GM18861 (cell line): Measurements from ENCODE around the gene NPR3.
"Not testable (repeated sequence)": the region's sequence is repeated elsewhere in the genome, so short reads cannot be mapped to it uniquely, and the experiment has no call there.

ENCODE experiments used
- ATAC-seq: cut with Tn5 transposase; IDR thresholded peaks from one replicate; pipeline ENCODE4 v1.9.1; 2021; ENCODE audit not compliant: unreplicated experiment

NPR3 gene

GRCh38 chr5:32760091-32760509 is 49.0 kb downstream of the NPR3 start:
- no peak for ATAC-seq

GRCh38 chr5:32765266-32765665 is 54.1 kb downstream of the NPR3 start:
- ATAC-seq: no peak

DNA sequence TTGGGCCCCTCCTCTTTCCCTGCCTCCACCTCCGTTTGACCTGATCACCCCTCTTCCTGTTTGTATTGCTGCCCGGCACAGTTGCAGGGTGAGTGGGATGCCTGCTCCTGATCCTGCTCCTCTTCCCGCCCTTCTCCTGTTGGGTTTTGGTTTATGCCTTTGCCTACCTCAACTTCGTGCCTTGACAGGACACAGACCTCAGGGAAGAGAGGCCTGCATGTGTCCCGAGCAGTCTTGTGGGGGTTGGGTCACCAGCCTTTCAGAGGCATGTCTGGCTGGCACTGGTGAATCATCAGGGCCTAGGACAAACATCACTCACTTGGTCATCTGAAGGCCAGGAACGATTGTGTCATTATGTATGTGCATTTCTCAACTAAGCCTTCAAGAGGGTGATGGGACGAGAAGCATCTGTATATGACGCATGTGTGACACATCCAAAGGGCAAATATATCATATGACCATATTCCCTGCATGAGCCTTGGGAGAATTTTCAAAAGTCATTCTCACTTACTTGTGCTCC is 56.9 kb downstream of the NPR3 start:
- ATAC-seq: no peak

- no peak for ATAC-seq
Measured at GRCh38 chr5:32769711-32770110, 58.6 kb downstream of the NPR3 start.

DNA sequence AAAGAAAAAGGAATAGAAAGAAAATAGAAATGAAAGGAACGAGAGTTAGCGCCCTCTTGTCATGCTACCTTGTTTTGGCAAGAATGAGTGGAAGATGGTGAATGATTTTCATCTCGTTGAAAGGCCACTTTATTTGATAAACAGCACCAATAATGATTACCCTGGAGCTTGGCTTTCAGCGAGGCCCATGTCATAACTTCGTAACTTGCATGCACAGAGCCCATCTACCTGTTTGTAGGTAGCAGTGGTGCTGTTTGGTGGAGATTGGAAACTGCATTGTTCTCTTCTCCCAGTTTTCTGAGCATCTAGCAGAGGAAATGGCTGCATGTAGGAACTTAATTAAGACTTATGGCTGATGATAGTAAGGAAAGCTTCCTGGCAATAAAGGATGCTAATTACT is 59.3 kb downstream of the NPR3 start:
- no peak for ATAC-seq

DNA sequence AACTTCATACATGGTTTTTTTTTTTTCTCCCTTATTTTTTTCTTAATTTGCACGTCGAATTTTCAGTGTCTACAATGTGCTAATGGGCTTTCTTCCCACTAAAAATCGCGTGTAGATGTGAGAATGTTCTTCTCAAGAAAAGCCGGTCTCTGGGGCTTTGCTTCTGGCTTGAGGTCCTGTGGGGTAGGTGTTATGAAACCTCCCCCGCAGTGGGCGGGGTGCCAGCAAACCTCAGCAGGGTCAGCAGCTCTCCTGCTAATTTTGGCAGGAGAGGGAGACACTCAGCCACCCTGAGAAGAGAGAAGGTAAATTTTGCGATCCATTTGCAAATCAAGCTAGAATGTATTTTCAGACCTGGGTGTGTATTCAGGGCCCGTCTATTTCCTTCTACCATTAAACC is 59.9 kb downstream of the NPR3 start:
- no peak for ATAC-seq

DNA sequence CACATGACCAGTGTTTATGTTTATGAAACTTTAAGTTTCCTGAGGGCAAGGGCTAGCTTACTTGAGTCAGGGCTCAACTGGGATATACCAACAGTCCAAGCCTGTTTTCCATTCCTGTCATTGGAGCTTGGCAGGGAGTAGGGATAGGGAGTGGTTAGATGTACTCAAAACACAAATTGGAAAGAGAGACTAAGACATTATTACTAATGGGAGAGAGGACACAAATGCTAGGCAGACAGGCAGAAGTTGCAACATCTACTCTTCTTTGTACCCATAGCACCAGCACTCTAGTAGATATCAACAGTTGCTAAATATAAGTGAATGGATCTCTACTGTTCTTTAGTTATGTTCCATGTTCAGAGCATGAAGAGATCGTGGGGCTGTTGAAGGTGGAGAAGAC is 62.8 kb downstream of the NPR3 start:
- no peak for ATAC-seq

DNA sequence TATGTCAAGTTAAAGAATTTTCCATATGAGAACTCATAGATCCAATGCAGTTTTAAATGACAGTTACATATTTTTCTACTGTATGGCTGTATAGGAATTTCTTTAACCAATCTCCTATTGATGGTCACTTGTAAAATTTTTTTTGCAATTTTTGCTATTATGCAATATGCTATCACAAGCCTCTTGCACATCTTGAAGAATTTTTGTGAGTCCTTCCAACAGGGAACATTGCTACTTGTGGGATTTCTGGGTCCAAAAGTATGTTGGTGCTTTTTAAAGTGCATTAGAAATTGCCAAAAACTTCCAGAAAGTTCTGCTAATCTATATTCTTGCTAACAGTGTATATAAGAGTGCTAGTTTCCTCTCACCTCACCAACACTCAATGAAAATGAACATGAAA is 65.1 kb downstream of the NPR3 start:
- ATAC-seq: no peak

- peak; percentile 97 for ATAC-seq
Measured at GRCh38 chr5:32777222-32777621, 66.1 kb downstream of the NPR3 start.

GRCh38 chr5:32777733-32778132 is 66.6 kb downstream of the NPR3 start:
- ATAC-seq: no peak

DNA sequence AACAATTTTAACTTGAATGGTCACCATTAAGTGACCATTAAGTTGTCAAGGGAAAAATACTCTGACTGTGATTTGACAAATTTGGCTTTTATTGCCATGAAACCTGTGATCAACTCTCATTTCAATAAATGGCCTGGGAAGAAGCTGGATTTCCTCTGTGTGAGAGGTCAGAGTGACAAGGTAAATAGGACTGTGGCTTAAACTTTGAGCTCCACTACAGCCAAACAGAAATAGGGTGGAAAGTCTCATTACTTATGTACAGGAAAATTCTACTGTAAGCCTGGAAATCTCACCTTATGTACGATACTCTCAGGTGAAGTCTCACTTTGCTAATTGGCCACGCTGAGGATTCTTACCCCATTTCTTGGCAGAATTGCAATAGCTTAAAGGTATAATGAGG is 67.3 kb downstream of the NPR3 start:
- ATAC-seq: no peak

GRCh38 chr5:32779754-32780415 is 68.8 kb downstream of the NPR3 start:
- ATAC-seq: no peak

GRCh38 chr5:32780508-32780919 is 69.4 kb downstream of the NPR3 start:
- no peak for ATAC-seq

- ATAC-seq: no peak
Measured at GRCh38 chr5:32783661-32784060, 72.5 kb downstream of the NPR3 start.

DNA sequence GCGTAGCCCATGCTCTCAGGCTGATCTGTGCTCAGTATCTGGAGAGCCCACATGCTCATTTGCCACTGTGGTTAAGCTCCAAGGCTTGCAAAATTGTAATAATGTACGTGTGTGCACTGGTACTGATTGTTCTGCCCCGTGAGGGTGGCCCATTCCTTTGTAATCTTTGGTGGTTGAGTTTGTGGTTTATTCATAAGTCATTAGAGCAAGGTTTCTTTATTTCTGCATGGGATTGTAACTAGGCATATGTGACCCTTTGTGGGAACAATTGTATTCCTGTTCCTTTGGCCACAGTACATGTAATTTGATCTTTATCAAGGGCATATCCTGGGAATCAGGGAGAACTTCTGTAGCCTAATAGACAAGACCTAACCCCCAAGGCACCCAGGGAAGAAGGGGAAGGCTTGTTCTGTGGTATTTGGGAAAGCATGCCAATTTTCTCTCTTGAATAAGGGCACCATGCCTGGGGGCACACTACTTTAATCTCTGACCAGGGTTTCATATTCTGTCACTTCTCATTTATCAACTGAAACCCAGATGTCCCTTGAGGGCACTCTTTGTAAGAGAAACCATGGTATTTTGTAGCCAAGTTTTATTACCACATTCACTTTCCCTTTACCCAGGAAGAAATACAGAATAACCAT is 74.6 kb downstream of the NPR3 start:
- ATAC-seq: peak; percentile 74

DNA sequence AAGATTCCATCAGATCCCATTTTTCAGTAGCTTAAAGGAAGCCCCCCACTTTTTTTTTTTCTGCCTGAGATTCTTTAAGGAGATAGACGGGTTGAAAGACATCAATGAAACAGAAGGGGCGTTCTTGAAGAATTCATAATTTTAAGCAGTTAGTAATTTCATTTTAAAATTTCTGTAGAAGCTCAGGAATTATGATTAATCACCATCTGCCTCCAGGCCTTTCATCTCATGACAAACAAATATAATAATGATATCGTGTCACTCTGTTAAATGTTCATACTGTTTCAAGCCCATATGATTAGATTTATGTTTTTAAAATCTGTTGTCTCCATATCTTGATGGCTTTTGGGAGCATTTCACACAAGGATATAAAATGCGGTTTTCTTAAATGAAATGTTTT is 75.2 kb downstream of the NPR3 start:
- ATAC-seq: no peak

GRCh38 chr5:32790411-32790951 is 79.4 kb downstream of the NPR3 start:
- no peak for ATAC-seq

DNA sequence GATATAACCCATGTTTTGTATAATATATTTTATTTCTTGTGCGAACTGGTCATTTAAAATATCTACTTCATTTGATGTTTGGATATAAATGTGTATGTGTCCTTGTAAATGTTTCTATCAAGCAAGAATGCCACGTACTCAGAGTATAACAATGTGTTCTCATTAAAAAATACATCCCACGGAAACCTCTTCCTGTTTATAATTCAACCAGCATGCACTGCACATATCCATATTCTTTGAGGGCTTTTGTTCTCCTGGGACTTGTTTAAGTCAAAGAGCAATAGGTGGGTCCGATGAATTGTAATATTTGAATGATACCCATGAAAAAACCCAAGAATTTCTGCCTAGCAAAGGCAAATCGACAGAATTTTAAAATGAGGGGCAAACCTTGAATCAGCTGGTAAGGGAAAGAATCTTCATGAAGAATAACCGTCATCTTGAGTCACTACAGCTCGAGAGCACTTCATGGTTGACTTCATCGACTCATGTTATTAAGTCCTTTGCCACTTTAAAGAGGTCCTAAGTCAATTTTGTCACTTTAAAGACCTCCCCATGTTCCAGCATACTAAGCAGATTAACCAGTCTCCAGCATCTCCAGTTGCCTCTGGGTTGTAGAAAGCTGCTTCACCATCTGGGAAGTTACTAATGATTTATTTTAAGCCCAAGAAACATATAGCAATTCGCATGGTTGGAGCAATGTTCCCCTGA is 80.6 kb downstream of the NPR3 start:
- ATAC-seq: no peak

GRCh38 chr5:32794086-32794485 is 83.0 kb downstream of the NPR3 start:
- no peak for ATAC-seq

DNA sequence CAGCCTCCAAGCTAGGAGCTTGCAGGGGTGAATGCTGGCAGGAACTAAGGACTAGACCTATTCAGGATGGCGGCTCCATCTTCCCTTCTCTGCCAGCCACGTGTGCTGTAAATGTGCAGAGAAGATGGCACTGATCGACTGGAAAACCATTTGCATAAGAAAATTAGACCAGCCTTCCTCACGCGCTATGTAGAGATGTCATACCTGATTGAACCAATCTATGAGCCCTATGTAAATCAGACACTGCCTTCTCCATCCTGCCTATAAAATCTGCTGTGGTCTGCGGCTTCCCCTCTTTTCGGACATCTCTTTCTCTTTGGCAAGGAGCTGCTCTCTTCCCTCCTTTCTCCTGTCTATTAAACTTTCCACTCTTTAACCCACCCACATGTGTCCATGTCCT is 91.6 kb downstream of the NPR3 start:
- no peak for ATAC-seq

DNA sequence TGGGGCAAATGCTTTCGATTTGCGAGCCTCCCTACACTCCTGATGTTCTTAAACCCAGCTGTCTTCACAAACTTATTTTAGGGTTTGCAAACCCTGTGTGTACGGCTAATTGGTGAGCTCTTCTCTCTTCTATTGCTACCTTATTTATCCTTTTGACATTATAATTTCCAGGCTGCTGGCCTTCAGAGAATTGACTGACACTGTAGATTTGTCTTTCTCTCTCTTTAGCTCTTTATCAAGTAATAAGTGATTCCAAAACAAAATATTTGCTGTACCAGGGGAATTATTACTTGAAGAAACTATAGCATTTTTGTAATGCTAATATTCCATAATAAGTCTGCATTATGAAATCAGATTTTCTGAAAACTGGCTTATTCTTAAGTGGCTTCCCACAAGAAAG is 92.5 kb downstream of the NPR3 start:
- ATAC-seq: no peak

DNA sequence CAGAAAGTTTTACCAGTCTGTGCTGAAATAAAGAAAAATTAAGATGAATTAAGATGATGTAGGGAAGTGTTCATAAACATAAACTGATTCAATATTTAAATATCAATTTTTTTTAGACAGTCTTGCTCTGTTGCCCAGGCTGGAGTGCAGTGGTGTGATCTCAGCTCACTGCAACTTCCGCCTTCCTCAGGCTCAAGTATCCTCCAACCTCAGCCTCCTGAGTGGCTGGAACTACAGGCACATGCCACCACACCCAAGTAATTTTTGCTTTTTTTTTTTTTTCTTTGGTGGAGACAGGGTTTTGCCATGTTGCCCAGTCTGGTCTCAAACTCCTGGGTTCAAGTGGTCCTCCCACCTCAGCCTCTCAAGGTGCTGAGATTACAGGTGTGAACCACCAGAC is 94.3 kb downstream of the NPR3 start:
- ATAC-seq: not testable (repeated sequence)
